HG02678 (cell line): Measurements from ENCODE around the gene SULT1A2.
"Not testable (repeated sequence)": the region's sequence is repeated elsewhere in the genome, so short reads cannot be mapped to it uniquely, and the experiment has no call there.

Experiments
- ATAC-seq: cut with Tn5 transposase; IDR thresholded peaks from one replicate; pipeline ENCODE4 v1.9.1; 2021; ENCODE audit warnings: mild to moderate bottlenecking, moderate library complexity; ENCODE audit not compliant: unreplicated experiment

Gene SULT1A2

DNA sequence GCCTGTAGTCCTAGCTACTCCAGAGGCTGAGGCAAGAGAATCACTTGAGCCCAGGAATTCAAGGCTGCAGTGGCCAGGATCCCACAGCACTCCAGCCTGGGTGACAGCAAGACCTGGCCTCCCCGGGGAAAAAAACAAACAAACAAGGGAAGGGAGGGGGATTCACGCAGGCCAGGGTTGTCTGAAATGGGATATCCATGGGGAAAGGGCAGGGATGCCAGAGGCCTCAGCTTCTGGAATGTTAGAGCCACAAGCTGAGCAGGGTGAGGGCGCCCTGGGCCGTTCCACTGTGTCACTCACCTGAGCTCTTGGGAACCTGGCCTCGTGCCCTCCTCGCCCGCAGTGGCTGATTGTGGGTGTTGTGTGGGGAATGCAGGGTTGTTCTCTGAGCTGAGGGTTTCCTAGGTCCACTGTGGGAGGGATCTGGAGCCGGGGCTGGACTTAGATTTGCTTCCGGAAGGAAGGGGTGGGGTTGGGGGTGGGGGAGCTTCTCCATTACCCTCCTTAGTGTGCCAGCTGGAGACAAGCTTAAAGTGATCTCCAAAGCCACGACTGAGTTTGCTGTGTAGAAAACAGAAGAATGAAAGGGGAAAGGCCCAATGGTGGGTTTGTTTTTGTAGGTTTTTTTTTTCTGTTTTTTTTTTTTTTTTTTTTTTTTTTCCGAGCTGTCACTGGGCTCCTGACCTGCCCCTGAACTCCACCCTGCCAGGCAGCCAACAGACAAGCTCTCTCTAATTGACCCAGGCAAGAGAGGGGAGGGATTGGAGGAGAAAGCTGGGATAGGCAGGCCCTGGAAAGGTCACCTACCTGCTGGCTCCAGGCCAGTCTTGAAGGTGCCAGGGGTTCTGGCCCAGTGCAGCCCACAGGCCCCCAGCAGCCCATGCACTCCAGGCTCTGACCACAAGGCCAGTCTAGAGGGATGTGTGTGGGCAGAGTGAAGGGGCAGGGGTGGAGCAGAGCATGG is 13.1 kb upstream of the SULT1A2 start, which contains the start of gene SULT1A1:
Gene SULT1A1, minus strand, starts transcription at position 414 of the 964 bp plus-strand sequence. CDS start 1,189 bp downstream, outside the sequence.
- ATAC-seq = no peak

DNA sequence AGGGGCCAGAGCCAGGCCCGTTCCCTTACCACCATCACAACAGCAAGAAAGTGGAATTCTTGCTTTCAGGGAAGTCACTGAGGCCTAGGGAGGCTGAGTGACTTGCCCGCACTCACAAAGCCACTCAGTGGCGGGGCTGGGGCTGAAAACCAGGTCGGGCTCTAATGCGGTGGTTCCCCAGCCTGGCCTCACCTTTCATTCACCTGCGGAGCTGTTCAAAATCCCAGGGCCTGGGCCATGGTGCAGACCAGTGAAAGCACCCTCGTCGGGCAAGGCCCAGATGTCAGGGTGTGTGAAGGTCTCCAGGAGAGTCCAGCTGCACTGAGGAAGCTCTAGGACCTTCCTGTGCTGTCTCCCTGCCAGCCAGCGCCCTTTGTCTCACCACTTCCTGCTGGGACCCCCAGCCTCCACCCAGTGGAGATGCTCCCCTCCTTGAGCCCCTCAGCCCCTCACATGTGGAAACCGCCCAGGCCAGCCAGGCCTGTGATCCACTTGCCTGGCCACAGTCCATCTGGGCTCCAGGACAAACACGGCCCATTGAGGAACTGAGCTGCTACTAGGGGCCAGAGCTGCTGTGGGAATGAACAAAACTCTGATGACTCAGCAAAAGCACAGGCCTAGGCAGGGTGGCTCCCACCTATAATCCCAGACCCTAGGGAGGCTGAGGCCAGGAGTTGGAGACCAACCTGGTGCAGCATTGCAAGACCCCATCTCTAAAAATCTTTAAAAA is 12.2 kb upstream of the SULT1A2 start:
- not testable (repeated sequence) for ATAC-seq

DNA sequence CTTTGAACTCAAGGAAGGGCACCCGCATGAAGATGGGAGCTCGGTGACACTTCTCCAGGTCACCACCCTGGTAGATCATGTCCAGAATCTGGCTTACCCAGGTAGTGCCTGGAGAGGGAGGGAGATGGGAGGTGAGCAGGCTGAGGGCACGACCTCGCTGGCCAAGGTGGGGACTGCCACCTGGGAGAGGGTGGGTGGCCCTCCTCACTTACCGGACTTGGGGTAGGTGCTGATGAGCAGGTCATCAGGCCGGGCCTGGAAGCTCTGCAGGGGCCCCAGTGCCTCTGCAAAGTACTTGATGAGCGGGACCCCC is 11.6 kb upstream of the SULT1A2 start:
- ATAC-seq = not testable (repeated sequence)

DNA sequence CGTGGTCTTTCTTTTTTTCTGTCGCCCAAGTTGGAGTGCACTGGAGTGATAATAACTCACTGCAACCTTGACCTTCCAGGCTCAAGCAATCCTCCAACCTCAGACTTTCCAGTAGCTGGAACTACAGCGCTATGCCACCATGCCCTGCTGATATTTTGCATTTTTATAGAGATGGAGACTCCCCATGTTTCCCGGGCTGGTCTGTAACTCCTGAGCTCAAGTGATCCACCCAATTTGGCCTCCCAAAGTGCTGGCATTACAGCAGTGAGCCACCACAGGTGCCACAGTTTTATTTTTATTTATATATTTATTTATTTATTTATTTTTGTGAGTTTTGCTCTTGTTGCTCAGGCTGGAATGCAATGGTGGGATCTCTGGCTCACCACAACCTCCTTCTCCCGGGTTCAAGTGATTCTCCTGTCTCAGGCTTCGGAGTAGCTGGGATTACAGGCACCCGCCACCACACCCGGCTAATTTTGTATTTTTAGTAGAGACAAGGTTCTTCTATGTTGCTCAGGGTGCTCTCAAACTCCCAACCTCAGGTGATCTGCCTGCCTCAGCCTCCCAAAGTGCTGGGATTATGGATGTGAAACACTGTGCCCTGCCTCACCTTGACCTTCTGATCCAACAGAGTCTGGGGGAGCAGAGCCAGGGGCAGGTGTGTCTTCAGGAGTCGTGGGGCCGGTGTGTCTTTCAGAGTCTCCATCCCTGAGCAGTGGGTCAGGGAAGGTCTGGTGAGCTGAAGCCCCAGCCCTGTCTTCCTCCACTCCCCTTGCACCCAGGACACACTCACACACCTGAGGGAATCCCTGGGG is 11.0 kb upstream of the SULT1A2 start:
- not testable (repeated sequence) for ATAC-seq

DNA sequence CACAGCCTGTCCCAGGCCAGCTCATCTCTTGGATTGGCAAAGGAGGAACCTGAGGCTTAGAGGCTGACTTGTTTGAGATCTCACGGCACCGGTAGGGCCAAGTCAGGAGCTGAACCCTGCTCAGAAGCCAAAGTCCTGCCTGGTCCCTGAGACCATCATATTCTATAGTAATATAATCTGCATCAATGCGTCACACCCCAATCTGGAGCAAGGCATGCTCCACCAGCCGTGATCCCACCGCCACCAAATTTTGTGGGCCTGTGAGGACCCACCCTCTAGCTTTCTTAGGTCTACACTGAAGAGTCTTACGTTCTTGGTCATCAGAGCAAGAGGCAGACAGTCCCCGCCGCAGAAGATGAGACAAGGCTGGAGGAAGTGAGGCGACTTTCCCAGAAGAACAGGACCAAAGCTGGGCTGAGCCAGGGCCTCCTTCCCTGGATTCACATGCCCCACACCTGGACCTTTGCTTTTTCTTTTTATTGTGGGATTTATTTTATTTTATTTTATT is 10.3 kb upstream of the SULT1A2 start:
- ATAC-seq = no peak

DNA sequence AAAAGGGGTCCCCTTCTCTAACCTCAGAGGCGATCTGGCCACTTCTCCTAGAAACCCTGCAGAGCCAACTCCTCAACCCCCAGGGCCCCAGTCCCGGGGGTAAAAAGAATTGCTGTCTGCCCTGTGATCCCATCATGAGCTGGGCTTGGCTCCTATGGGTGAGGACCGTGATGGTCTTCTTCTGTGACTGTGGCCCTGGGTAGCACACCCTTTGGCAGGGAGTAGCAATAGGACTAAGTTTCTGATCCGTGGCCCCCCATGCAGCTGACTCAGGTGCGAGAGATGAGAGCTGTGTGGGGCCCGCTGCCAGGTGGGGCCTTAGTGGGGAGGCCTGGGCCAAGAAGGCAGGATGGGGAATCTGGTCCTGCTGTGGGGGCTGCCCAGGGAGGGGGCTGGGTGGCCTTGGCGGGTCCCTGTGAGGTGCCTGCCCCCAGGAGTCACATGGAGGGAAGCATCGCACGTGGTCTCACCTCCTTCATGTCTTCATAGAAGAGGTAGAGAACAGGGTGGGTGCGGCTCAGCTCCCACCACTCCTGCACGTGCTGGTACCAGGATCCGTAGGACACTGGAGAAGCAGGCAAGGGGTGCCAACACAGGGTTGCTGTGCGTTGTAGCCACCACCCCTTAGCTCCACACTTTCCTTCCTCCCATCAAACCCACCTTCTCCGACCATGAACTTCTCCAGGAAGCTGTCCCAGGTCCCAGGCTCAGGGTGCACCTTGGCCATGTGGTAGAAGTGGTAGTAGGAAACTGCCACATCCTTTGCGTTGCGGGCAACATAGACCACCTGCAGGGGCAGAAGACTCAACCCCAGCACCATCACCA is 9.7 kb upstream of the SULT1A2 start:
- no peak for ATAC-seq

DNA sequence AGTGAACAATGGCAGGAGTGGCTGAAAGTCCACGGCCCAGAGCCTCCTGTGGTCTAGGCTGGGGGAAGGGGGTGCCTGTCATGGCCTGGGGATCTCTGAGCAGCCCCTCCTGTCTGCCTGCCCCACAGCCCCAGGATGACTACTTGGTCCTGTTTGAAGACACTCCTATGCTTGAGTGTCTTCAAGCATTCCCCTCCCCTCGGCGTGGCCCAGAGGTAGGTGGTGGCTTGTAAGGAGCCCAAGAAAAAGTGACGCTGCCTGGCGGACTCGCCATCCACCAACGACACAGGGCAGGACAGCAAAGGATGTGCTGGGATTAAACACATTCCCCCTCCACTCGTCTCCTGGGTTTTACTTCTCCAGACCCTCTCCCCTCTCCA is 7.3 kb upstream of the SULT1A2 start:
- no peak for ATAC-seq

DNA sequence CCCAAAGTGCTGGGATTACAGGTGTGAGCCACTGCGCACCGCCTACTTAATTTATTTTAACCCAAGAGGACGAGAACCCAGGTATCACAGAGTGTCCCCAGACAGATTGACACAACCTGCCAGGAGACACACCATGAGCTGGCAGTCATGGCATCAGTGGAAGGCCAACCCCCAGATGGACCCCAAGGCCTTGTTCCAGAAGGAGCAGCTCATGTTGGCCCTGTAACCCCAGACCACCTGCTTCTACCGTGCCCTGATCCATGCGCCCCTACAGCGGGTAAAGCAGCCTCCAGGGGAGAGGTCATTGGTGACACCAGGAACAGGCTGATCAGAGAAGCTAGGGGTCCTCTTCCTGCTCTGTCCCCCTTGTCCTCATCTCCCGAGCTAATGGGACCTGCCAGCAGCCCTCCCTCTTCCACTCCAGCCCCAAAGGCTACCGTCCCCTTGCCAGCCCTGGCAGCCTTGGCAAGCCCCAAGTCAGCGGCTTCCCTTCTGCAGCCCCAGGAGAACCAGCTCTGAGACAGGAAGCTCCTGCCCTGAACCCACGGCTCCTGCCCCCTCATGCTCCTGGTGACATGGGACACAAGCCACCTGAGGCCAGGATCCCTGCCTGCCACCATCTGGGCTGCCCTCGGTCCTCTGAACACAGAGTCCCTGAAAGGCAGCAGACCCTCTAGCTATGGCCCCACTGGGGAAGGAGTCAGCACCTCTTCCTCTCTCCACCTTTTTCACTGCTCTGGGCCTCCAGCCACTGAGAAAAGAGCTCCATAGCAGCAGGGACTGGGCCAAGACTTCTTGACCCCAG is 6.7 kb upstream of the SULT1A2 start:
- ATAC-seq = no peak

DNA sequence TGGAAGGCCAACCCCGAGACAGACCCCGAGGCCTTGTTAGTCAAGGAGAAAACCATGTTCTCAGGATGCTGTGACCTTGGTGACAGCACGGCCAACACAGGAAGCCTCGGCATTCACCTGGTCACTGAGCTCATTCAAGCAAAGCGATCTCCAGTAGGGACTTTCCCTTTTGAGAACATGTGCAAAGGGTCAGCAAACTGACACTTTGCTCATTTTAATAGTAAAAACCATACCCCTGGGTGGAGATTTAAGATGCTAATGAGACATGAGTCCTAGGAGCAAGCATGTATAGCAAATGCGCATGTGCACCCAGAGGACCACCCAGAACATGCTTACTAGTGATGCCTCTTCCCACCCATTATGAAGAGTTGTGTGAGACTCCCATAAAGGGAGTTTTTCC is 5.7 kb upstream of the SULT1A2 start:
- ATAC-seq = no peak

DNA sequence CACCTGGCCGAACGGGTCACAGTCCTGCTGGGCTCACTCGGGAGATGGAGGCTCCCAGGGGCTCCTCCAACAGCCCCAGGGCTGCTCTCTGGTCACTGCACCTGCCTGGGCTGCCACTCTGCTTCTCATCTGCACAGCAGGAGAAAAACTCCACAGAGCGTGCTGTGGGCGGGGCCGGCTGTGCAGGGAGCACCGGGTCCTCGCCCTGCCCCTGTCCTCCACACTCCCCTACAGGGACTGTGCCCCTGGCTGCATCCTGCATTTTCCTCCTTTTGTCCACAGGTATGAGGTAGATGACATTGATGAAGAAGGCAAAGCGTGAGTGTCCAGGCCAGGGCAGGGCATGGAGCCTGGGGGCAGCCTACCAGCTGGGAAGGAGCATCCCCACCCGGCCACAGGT is 5.2 kb upstream of the SULT1A2 start:
- ATAC-seq = not testable (repeated sequence)

DNA sequence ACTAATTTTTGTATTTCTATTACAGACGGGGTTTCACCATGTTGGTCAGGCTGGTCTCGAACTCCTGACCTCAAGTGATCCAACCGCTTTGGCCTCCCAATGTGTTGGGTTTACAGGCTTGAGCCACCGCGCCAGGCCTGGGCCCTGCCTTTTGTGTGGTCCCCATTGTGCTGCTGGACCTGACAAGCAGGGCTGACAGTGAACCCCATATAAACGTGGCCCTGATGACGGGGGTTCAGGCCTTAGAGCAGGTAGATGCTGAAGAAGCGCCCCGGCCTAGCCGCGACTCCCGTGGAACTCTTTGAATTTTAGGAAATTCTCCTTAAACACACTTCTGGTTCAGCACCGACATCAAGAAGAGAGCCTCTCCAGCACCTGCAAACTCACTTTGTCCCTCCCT is 4.7 kb upstream of the SULT1A2 start:
- not testable (repeated sequence) for ATAC-seq

DNA sequence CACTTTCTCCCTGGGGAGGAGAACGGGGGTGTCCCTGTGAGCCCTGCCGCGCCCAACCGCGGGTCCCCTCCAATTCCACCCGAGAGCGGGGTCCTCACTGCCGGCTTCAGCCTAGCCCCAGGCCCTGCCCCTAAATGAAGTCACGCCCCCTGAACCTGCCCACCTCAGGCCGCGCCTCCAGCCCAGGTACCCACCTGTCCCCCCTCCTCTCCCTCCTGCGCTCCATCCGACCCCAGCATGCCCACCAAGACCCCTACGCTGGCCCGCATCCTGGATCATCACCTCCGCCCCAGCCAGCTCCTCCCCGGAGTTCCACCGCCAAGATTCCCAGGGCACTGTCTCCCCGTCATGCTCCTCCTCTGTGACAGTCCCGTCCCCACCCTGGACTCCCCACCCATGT is 4.1 kb upstream of the SULT1A2 start:
- not testable (repeated sequence) for ATAC-seq

DNA sequence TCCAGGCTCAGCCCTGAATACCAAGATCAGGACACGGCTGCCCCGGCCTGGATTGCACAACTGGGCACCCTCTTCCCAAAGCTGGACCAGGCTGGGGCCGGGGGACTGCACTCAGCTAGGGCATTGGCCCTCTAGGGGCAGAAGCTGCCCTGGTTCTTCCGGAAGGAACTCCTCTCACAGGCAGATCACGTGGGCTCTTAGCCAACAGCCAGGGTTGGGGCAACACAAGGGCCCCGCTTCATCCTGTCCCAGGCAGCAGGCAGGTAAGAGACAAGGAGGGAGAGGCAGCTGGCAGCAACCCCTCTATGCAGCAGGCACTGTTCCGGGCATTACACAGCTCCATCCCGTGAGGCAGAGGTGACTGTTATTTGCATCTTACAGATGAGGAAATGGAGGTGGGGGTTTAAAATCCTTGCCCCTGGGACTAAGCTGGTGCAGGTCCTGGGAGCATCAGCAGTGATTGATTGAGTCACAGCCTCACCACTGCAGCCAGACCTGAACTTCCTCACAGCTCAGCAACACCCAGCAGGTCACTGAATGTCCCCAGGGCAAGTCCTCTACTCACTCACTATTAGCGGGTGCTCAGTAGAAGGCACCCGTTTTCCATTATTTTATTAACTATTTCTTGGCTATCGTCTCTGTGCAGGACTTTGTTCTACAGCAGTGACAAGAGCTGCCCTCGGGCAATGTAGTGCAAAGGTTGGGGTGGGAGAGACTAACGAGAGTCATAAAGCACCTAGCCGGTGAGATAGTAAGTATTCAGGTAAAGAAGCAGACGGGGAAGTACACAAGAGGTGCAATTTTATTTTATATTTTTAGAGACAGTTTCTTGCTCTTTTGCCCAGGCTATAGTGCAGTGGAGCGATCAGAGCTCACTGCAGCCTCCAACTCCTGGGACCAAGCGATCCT is 2.8 kb upstream of the SULT1A2 start:
- ATAC-seq = not testable (repeated sequence)

DNA sequence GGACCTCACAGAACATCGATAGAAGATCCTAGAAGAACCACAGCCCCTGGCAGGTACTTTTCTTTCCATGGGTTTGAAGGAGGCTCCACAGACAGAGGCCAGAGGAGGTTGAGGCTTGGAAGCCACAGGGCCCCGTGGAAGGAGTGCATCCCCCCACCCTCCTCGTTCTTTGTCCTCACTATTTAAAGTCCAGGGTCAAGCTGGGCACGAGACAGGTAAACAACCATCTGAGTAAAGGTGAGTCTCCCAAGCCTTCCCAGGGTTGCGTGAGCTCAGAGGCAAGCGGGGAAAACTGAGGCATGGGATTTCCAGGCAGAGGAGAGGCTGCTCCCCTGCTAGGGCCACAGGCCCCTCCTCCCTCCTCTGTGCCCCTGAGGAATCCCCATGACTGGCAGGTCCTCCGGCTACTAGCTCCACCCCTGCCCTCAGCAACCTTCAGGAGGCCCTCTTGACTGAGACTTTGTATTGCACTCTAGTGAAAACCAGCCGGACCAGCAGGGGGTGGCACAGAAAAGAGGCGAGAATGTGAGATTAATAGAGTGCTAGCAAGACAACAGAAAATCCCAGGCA is 927 bp upstream of the SULT1A2 start:
- no peak for ATAC-seq

DNA sequence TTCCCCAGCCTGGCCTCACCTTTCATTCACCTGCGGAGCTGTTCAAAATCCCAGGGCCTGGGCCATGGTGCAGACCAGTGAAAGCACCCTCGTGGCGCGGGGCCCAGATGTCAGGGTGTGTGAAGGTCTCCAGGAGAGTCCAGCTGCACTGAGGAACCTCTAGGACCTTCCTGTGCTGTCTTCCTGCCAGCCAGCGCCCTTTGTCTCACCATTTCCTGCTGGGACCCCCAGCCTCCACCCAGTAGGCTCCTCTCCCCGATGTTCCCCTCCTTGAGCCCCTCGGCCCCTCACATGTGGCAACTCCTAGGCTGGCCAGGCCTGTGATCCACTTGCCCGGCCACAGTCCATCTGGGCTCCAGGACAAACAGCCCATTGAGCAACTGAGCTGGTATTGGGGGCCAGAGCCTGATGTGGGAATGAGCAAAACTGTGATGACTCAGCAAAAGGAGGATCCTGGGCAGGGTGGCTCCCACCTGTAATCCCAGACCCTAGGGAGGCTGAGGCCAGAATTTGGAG is 677 bp downstream of the SULT1A2 start:
- no peak for ATAC-seq

DNA sequence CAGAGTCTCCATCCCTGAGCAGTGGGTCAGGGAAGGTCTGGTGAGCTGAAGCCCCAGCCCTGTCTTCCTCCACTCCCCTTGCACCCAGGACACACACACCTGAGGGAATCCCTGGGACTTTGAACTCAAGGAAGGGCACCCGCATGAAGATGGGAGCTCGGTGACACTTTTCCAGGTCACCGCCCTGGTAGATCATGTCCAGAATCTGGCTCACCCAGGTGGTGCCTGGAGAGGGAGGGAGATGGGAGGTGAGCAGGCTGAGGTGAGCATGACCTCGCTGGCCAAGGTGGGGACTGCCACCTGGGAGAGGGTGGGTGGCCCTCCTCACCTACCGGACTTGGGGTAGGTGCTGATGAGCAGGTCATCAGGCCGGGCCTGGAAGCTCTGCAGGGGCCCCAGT is 1.4 kb downstream of the SULT1A2 start:
- not testable (repeated sequence) for ATAC-seq

DNA sequence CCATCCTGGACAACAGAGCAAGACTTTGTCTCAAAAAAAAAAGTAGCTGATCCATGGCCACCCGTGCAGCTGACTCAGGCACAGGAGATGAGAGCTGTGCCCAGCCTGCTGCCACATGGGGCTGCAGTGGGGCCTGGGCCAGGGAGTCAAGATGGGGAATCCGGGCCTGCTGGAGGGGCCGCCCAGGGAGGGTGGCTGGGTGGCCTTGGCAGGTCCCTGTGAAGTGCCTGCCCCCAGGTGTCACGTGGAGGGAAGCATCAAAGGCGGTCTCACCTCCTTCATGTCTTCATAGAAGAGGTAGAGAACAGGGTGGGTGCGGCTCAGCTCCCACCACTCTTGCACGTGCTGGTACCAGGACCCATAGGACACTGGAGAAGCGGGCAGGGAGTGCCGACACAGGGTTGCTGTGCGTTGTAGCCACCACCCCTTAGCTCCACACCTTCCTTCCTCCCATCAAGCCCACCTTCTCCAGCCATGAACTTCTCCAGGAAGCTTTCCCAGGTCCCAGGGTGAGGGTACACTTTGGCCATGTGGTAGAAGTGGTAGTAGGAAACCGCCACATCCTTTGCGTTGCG is 3.8 kb downstream of the SULT1A2 start:
- no peak for ATAC-seq
